NCI-H774 (cell line): ENCODE measurements around the gene GTPBP3.
A peak's percentile ranks its signal among the peaks of the same experiment; 100 is the strongest.
"Not testable (repeated sequence)": the region's sequence is repeated elsewhere in the genome, so short reads cannot be mapped to it uniquely, and the experiment has no call there.

Experiments used
- DNase-seq: peaks from one replicate; lab custom pipeline; 2025; lab: John Stamatoyannopoulos, UW

Gene GTPBP3

DNA sequence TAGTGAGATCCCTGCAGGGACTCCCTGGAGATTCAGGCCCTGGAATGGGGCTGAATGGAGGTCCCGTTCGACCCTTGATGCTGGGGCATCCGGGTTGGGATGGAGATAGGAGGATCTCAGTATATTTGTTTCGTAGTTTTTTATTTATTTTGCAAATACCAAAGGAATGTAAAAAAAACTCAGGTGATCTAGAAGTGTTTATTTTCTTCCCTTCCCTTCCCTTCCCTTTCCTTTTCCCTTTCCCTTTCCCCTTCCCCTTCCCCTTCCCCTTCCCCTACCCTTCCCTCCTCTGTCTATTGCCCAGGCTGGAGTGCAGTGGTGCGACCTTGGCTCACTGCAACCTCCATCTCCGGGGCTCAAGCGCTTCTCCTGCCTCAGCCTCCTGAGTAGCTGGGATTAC lies 4.5 kb downstream of the GTPBP3 start:
- no peak for DNase-seq

DNA sequence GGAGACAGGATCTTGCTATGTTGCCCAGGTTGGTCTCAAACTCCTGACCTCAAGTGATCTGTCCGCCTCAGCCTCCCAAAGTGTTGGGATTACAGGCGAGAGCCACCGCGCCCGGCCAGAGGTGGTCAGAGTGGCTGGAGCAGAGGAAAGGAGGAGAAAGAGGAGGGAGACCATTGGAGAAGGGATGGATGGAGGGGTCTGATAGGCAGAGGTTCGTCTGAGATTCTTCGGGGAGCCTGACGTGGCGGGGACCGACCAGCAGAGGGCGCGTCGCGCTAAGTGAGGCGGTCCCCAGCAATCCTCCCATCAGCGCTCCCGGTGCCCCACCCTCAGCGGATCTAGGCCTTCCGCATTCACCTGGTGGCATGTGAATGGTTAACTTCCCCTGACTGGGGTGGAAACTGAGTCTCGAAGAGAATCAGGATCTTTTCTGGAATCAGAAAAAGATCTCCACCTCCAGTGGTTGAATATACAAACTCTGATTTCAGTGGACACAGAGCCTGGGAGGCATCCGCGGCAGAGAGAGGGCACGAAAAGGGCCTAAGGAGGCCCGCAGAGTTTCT lies 8.8 kb downstream of the GTPBP3 start:
- DNase-seq, result peak; percentile 42

- DNase-seq, result no peak
These were observed 10.0 kb downstream of the GTPBP3 start for GRCh38 chr19:17347361-17347760.

- DNase-seq, result no peak
These were observed 10.5 kb downstream of the GTPBP3 start for GRCh38 chr19:17347877-17348276.

GRCh38 chr19:17348700-17349099 lies 11.3 kb downstream of the GTPBP3 start:
- DNase-seq, result peak; percentile 58

DNA sequence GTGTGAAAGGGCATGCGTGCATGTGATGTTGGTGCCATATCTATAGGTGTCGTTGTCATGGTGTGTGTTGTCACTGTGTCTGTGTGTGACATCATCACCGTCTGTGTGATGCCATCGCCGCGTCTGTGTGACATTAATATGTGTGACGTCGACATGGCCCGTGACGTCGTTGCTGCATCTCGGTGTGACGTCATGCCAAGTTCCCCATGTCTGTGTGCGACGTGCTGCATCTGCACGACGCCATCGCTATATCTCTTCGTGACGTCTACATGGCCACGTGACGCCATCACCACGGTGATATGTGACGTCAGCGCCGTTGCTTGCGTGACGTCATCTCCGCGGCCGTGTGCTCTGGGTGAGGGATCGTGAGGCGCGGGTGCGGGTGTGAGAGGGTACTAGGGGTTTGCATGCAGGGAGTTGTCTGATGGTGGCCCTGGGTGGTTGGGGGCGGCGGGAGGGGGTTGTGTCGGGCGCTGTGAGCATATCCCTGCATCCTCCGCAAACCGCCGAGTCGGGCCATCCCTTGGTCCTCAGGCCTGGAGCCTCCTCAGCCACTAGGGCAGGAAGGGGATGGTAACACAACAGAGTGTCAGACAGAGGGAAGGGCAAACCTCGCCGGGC lies 14.6 kb downstream of the GTPBP3 start:
- DNase-seq, result no peak

GRCh38 chr19:17352608-17353280 lies 15.4 kb downstream of the GTPBP3 start:
- no peak for DNase-seq

GRCh38 chr19:17353386-17353785 lies 16.0 kb downstream of the GTPBP3 start:
- DNase-seq, result no peak

GRCh38 chr19:17357078-17357666 lies 19.8 kb downstream of the GTPBP3 start:
- no peak for DNase-seq

- DNase-seq, result peak; percentile 40
These were observed 20.4 kb downstream of the GTPBP3 start for GRCh38 chr19:17357724-17358123.

- no peak for DNase-seq
These were observed 21.0 kb downstream of the GTPBP3 start for GRCh38 chr19:17358395-17358794.

- no peak for DNase-seq
These were observed 22.8 kb downstream of the GTPBP3 start for GRCh38 chr19:17359905-17360800.

DNA sequence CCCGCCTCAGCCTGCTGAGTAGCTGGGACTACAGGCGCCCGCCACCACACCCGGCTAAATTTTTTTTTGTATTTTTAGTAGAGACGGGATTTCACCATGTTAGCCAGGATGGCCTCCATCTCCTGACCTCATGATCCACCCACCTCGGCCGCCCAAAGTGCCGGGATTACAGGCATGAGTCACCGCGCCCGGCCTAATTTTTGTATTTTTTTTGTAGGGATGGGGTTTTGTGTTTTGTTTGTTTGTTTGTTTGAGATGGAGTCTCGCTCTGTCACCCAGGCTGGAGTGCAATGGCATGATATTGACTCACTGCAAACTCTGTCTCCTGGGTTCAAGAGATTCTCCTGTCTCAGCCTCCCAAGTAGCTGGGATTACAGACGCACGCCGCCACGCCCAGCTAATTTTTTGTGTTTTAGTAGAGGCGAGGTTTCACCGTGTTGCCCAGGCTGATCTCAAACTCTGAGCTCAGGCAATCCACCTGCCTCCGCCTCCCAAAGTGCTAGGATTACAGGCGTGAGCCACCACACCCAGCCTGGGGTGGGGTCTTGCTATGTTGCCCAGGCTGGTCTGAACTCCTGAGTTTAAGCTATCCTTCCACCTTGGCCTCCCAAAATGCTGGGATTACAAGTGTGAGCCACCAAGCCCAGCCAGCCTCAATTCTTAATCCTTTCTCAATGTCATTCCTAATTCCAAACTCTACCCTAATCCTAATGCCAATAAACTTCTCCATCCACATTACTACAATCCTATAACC lies 26.7 kb downstream of the GTPBP3 start:
- not testable (repeated sequence) for DNase-seq

- no peak for DNase-seq
These were observed 28.0 kb downstream of the GTPBP3 start for GRCh38 chr19:17365361-17365760.

DNA sequence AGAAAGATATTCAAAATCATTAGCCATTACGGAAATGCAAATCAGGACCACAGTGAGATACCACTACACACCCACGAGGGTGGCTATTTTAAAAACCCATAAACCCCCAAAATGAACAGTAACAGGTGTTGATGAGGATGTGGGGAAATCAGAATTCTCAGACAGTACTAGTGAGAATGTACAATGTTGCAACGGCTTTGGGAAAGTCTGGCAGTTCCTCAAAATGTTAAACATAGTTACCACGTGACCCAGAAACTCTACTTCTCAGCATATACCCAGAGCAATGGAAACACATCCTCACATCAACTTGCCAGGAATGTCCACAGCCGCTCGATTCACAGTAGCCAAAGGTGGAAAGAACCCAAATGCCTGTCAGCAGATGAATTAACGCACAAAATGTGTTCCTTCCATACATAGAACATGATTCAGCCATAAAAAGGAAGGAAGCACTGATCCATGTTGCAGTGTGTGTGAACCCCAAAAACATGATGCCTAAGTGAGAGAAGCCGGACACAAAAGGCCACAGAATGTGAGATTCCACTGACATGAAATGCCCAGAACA lies 32.8 kb downstream of the GTPBP3 start:
- DNase-seq, result no peak

GRCh38 chr19:17376935-17377600 lies 39.7 kb downstream of the GTPBP3 start, which contains the start of gene PLVAP:
Gene PLVAP (minus strand): TSS chr19:17377342. CDS start chr19:17377288, 54 bp downstream.
- no peak for DNase-seq

DNA sequence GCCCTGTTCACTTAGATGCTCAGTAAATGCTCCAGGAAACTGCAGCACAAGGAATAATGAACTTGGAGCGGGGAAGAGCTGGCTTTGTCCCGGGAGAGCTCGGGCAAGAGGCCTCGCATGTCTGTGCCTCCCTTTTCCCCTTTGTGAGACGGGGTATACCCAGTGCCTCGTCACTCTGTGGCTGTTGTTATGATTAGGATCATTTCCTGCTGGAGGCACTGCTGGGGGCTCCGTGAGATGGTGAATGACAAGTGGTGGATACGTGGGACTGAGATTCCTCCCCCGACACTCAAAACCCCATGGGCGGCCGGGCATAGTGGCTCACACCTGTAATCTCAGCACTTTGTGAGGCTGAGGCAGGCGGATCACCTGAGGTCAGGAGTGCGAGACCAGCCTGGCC lies 40.9 kb downstream of the GTPBP3 start:
- no peak for DNase-seq

- no peak for DNase-seq
These were observed 41.9 kb downstream of the GTPBP3 start for GRCh38 chr19:17379221-17379631.

- DNase-seq, result no peak
These were observed 43.2 kb downstream of the GTPBP3 start for GRCh38 chr19:17380426-17381138.
